ENCODE data around the gene LMAN2L.

DNA sequence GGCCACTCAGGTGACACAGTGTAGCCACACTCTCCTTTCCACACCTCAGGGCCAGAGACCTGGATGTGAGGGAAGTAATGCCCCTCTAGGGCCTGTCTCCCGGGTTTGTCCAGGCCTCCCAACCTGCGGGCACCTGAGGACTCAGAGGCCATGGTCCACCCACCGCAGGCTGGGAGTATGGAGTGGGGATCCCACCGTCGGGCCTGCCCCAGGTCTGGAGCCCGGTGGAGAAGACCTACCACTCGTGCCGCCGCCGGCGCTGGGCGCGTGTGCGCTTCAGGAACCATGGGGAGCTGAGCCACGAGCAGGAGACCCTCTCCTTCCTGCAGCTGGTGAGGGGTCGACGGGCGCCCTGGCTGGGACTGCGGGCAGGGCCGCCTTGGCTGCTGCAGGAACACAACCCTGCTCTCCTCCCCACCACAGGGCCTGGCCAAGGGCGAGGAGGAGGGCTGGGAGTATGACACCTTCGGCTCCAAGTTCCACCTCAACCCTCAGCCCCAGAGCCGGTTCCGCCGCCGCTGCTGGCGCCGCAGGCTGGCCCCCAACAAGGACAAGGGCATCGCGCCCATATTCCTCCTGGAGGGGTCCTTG is 48.7 kb downstream of the LMAN2L start:
- TF ChIP-seq CTCF (IDR thresholded peaks at IDR 0.05; ENCODE audit: low read length), result no peak
- TF ChIP-seq EZH2 (IDR thresholded peaks at IDR 0.05; ENCODE audit: borderline replicate concordance, low read length), result no peak
